Breast epithelium (tissue), 4 donors: ENCODE data around the gene ATL1. TPM values are rescaled to one million over a fixed set of nuclear protein-coding genes. Genes with fewer than 3 reads are reported as not detected.
"Not testable (repeated sequence)": the region's sequence is repeated elsewhere in the genome, so short reads cannot be mapped to it uniquely, and the experiment has no call there.

Experiments
- DNase-seq, 2 donors: peaks; one replicate each; pipeline ENCODE4 v3.0.0-alpha.2; 2019; ENCODE audit warnings: low spot score in 2 of 2
- H3K27ac ChIP-seq, 2 donors: fragments of 200-600 bp; sonication (generic) in 1 of 2; one replicate each; pipeline ENCODE4 v1.5.1; 2016 to 2019; ENCODE audit warnings: mild to moderate bottlenecking in 1 of 2
- H3K27me3 ChIP-seq, 2 donors: fragments of 200-600 bp; sonication (generic) in 1 of 2; one replicate each; pipeline versions ENCODE4 v1.5.1 to v1.6.0; 2017 to 2019; ENCODE audit warnings: control low read depth in 1 of 2, mild to moderate bottlenecking in 1 of 2
- H3K36me3 ChIP-seq: fragments of 200-600 bp; one replicate; pipeline ENCODE4 v1.5.1; 2019
- H3K4me1 ChIP-seq, 2 donors: fragments of 200-600 bp; sonication (generic); one replicate each; pipeline ENCODE4 v1.5.1; 2016 to 2019; ENCODE audit warnings: control low read depth in 1 of 2
- H3K4me3 ChIP-seq, 3 donors: fragments of 200-600 bp; sonication (generic); 1 replicate in 2 of 3; 2 replicates in 1 of 3; pipeline ENCODE4 v1.5.1; 2016 to 2019; ENCODE audit warnings: mild to moderate bottlenecking in 3 of 3, moderate library complexity in 2 of 3
- H3K9me3 ChIP-seq, 2 donors: fragments of 200-600 bp; sonication (generic) in 1 of 2; one replicate each; pipeline ENCODE4 v1.5.1; 2016 to 2019; ENCODE audit warnings: control low read depth in 1 of 2
- POLR2A ChIP-seq: fragments of 450-650 bp; IDR thresholded peaks from one replicate; pipeline ENCODE4 v1.6.1; 2016; ENCODE audit warnings: antibody characterized with exemption, mild to moderate bottlenecking, moderate library complexity
- POLR2AphosphoS5 ChIP-seq, 3 donors: sonication (generic); formaldehyde crosslinking; IDR thresholded peaks; one replicate each; pipeline ENCODE4 v1.6.1; 2017; ENCODE audit warnings: antibody characterized with exemption in 3 of 3
- intact Hi-C: fragments of 100-400 bp; cut with DNase I; formaldehyde crosslinking; loops from one replicate; pipeline ENCODE4 v1.15.1; 2023; ENCODE audit warnings: low total_unique reads
- total RNA-seq, 3 donors: library from RNA; depleted of rRNA; stranded (reverse); fragments of >200 nt; gene quantifications; one replicate each; pipeline ENCODE4 v1.1.0, GENCODE V29; 2016
- TF ChIP-seq, protein P1 (sequence below), 3 donors: fragments of 450-650 bp; IDR thresholded peaks; one replicate each; pipeline ENCODE4 v1.5.1; 2016 to 2017; ENCODE audit warnings: antibody characterized with exemption in 3 of 3, mild to moderate bottlenecking in 3 of 3, moderate library complexity in 3 of 3

ATL1 gene
- total RNA-seq, 3 donors from 2014 or later, result 10.4 to 23.7 (median 22.0) TPM

DNA sequence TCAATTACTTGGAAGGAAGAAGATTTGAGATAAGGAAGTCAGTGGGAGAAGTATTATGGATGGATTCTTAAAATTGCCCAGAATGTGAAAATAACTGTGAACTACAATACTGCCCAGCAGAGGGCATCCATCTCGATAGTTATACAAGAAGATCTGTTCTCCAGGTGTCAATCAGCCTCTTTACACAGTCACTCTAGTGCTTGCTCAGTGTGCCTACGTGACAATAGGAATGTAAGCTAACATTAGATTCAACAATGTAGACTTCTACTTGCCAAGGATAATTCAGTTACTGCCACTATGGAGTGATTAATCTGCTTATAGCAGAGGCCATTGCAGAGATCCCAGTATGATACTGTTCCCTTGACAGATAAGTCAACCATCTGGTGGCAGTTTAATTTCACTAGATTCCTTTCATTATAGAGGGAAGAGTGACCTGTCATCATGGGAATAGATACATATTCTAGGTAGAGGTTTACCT, 17.0 kb upstream of the ATL1 start:
- Histone ChIP-seq H3K4me3 (no peak overlapping the region), H3K36me3 (no peaks in the 10 kb centered on the region), H3K27me3 (no peaks in the 10 kb centered on the region), H3K9me3 (no peaks in the 10 kb centered on the region), H3K4me1 (peaks cover 0 to 3% of the 10 kb centered on the region in 2 donors), H3K27ac (no peak overlapping the region)
- no peak for DNase-seq
- TF ChIP-seq POLR2A, result no peak
- TF ChIP-seq POLR2AphosphoS5 (IDR thresholded peaks at IDR 0.05), result no peak
- TF ChIP-seq, protein P1, sequence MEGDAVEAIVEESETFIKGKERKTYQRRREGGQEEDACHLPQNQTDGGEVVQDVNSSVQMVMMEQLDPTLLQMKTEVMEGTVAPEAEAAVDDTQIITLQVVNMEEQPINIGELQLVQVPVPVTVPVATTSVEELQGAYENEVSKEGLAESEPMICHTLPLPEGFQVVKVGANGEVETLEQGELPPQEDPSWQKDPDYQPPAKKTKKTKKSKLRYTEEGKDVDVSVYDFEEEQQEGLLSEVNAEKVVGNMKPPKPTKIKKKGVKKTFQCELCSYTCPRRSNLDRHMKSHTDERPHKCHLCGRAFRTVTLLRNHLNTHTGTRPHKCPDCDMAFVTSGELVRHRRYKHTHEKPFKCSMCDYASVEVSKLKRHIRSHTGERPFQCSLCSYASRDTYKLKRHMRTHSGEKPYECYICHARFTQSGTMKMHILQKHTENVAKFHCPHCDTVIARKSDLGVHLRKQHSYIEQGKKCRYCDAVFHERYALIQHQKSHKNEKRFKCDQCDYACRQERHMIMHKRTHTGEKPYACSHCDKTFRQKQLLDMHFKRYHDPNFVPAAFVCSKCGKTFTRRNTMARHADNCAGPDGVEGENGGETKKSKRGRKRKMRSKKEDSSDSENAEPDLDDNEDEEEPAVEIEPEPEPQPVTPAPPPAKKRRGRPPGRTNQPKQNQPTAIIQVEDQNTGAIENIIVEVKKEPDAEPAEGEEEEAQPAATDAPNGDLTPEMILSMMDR (IDR thresholded peaks at IDR 0.05), result peak in 2 of 3 donors; percentile 47 to 62
- intact Hi-C loops, result no loop called here

DNA sequence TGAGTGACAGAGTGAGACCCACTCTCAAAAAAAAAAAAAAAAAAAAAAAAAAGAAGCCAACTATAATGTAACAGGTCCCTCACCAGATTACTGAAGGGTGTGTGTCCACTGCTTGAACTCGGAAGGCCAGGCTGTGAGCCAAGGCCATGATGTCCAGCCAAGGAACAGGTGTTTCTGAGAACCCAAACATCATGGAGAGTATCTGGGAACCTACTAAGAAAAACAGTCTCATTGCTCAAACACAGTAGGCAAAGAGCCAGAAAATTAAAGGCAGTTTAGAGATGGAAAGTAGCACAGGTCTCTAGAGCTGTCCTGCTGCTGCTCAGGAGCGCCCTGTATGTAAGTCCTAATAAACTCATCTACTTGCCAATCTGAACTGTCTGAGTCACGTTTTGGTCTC, 15.0 kb upstream of the ATL1 start:
- Histone ChIP-seq H3K9me3 (no peaks in the 10 kb centered on the region), H3K36me3 (no peaks in the 10 kb centered on the region), H3K4me1 (peaks cover 0 to 3% of the 10 kb centered on the region in 2 donors), H3K4me3 (no peak overlapping the region), H3K27me3 (no peaks in the 10 kb centered on the region), H3K27ac (peak overlapping the region; percentile 29 to 74)
- TF ChIP-seq, protein P1 (IDR thresholded peaks at IDR 0.05), result no peak
- TF ChIP-seq POLR2A (no peak), POLR2AphosphoS5 (IDR thresholded peaks at IDR 0.05) (no peak)
- intact Hi-C loops, result loop anchor here (1.0 kb wide), 1 partner anchor 11 kb away; no protein-coding TSS in a partner anchor
- DNase-seq, result peak in 1 of 2 donors; percentile 68

DNA sequence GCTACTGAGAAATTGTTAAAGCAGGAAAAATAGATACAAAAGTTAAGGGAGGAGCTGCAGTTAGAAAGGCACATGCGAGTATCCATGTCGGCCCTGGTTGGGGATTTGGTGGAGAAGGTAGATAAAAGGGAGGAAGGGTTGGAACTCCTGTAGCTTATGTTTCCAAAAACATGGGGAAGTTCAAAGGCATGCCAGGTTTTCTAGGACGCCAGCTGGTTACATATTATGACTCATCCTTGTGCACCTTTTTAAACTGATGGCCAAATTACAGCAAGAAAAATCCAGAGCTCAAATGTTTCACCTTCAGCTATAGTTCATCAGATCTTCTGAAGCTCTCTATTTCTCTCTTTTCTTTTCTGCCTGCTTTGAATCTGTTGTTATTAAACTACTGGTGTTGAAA, 14.3 kb upstream of the ATL1 start:
- Histone ChIP-seq H3K4me3 (no peak overlapping the region), H3K27me3 (no peaks in the 10 kb centered on the region), H3K36me3 (no peaks in the 10 kb centered on the region), H3K4me1 (peaks cover 0 to 3% of the 10 kb centered on the region in 2 donors), H3K27ac (peak overlapping the region; percentile 29 to 74), H3K9me3 (no peaks in the 10 kb centered on the region)
- intact Hi-C loops, result no loop called here
- peak in 1 of 2 donors; percentile 46 for DNase-seq
- TF ChIP-seq, protein P1 (IDR thresholded peaks at IDR 0.05), result no peak
- TF ChIP-seq POLR2A (no peak), POLR2AphosphoS5 (IDR thresholded peaks at IDR 0.05) (no peak)

DNA sequence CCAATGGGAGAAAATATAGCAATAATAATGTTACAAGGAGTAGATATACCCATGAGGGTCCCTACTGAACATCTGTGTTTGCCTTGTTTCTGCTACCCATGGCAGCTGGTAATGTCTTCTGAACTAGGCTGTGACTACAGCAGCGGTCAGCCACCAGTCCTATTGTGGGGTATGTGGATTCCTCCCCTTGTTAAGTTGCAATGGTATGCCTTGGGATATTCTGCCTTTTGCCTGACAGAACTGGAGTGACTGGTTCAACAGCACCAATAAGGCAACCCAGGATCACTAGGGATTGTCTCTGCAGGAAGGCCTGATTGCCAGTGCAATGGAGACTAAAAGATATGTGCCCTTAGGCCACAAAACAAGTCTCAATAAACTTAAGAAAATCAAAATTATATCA, 9.7 kb upstream of the ATL1 start:
- DNase-seq, result no peak
- TF ChIP-seq POLR2AphosphoS5 (IDR thresholded peaks at IDR 0.05) (no peak), POLR2A (no peak)
- TF ChIP-seq, protein P1 (IDR thresholded peaks at IDR 0.05), result no peak
- intact Hi-C loops, result no loop called here

DNA sequence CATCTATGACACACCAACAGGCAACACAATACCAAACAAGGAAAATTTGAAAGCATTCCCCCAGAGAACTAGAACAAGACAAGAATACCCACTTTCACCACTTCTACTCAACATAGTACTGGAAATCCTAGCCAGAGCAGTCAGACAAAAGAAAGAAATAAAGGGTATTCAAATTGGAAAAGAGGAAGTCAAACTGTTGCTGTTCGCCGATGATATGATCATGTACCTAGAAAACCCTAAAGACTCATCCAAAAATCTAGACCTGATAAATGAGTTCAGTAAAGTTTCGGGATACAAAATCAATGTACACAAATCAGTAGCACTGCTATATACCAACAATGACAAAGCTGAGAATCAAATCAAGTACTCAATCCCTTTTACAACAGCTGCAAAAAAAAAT, 8.1 kb upstream of the ATL1 start:
- no peak for TF ChIP-seq POLR2AphosphoS5 (IDR thresholded peaks at IDR 0.05)
- no peak for TF ChIP-seq POLR2A
- TF ChIP-seq, protein P1 (IDR thresholded peaks at IDR 0.05), result no peak
- no peaks in the 10 kb centered on the region for H3K9me3 ChIP-seq
- H3K4me3 ChIP-seq, result no peak overlapping the region
- H3K4me1 ChIP-seq, result no peaks in the 10 kb centered on the region
- no peaks in the 10 kb centered on the region for H3K27me3 ChIP-seq
- intact Hi-C loops, result no loop called here
- DNase-seq, result no peak
- no peak overlapping the region for H3K27ac ChIP-seq
- H3K36me3 ChIP-seq, result no peaks in the 10 kb centered on the region

More for the DNA sequence above, 9.7 kb upstream of the ATL1 start:
- Histone ChIP-seq H3K27ac (no peak overlapping the region), H3K36me3 (no peaks in the 10 kb centered on the region), H3K4me1 (peaks cover 0 to 2% of the 10 kb centered on the region in 2 donors), H3K9me3 (no peaks in the 10 kb centered on the region), H3K27me3 (no peaks in the 10 kb centered on the region), H3K4me3 (no peak overlapping the region)

DNA sequence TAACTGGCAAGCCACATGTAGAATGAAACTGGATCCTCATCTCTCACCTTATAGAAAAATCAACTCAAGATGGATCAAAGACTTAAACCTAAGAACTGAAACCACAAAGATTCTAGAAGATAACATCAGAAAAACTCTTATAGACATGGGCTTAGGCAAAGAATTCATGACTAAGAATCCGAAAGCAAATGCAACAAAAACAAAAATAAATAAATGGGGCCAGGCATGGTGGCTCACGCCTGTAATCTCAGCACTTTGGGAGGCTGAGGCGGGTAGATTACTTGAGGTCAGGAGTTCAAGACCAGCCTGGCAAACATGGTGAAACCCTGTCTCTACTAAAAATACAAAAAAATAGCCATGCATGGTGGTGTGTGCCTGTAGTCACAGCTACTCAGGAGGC, 7.1 kb upstream of the ATL1 start:
- H3K36me3 ChIP-seq, H3K9me3 ChIP-seq, H3K27me3 ChIP-seq, H3K4me3 ChIP-seq, H3K4me1 ChIP-seq, intact Hi-C loops, H3K27ac ChIP-seq, DNase-seq: not testable (repeated sequence)
